HepG2 (cell line): ENCODE data around the gene CCNF. TPM values are rescaled to one million over a fixed set of nuclear protein-coding genes. Genes with fewer than 3 reads are reported as not detected.
A peak's percentile ranks its signal among the peaks of the same experiment; 100 is the strongest.

Experiments used
- FOXC1 ChIP-seq: sonication (generic); formaldehyde crosslinking; IDR thresholded peaks from 2 replicates; pipeline ENCODE4 v1.8.0; 2022; ENCODE audit warnings: mild to moderate bottlenecking, missing genetic modification reagents, borderline replicate concordance
- HNRNPLL ChIP-seq: fragments of 200-400 bp; formaldehyde crosslinking; IDR thresholded peaks from 2 replicates; pipeline ENCODE4 v1.6.1; 2017; ENCODE audit warnings: mild to moderate bottlenecking, low read depth, low read length; ENCODE audit not compliant: poor library complexity, severe bottlenecking
- LCORL ChIP-seq, 2 experiments: fragments of 450-650 bp in 1 of 2; sonication (generic) in 1 of 2; formaldehyde crosslinking in 1 of 2; IDR thresholded peaks; 2 replicates each; pipeline versions ENCODE4 v1.5.0 to v1.6.1; 2017 to 2020; ENCODE audit warnings: antibody characterized with exemption in 1 of 2, missing genetic modification reagents in 1 of 2
- MAZ ChIP-seq, 2 experiments: sonication (generic) in 1 of 2; formaldehyde crosslinking in 1 of 2; IDR thresholded peaks; 2 replicates each; pipeline versions ENCODE4 v1.5.0 to v1.6.1; 2012 to 2020; ENCODE audit warnings: low read depth in 2 of 2, mild to moderate bottlenecking in 2 of 2, borderline replicate concordance in 1 of 2, improper control_type of control experiment in 1 of 2, low read length in 1 of 2, missing genetic modification reagents in 1 of 2, moderate library complexity in 1 of 2
- SMARCC2 ChIP-seq: fragments of 450-650 bp; IDR thresholded peaks from 2 replicates; pipeline ENCODE4 v1.6.1; 2017; ENCODE audit warnings: antibody characterized with exemption, mild to moderate bottlenecking
- TEAD3 ChIP-seq: optimal IDR thresholded peaks from 2 replicates; pipeline ENCODE3; 2016; ENCODE audit warnings: borderline replicate concordance
- ZBTB20 ChIP-seq: sonication (generic); formaldehyde crosslinking; IDR thresholded peaks from 2 replicates; pipeline ENCODE4 v1.8.1; 2023; ENCODE audit warnings: missing genetic modification reagents, low read depth, mild to moderate bottlenecking, borderline replicate concordance
- ZBTB38 ChIP-seq: sonication (generic); formaldehyde crosslinking; IDR thresholded peaks from 2 replicates; pipeline ENCODE4 v1.5.1; 2020; ENCODE audit warnings: mild to moderate bottlenecking, missing genetic modification reagents
- ZFP36L2 ChIP-seq: sonication (generic); formaldehyde crosslinking; IDR thresholded peaks from 2 replicates; pipeline ENCODE4 v1.4.0; 2020; ENCODE audit warnings: missing genetic modification reagents
- ZGPAT ChIP-seq: IDR thresholded peaks from 2 replicates; pipeline ENCODE4 v1.6.1; 2016; ENCODE audit warnings: mild to moderate bottlenecking
- ZNF615 ChIP-seq: sonication (generic); formaldehyde crosslinking; IDR thresholded peaks from 2 replicates; pipeline ENCODE4 v1.5.0; 2020; ENCODE audit warnings: mild to moderate bottlenecking, missing genetic modification reagents, borderline replicate concordance
- ZNF687 ChIP-seq: sonication (generic); formaldehyde crosslinking; IDR thresholded peaks from 2 replicates; pipeline ENCODE4 v1.5.1; 2020; ENCODE audit warnings: mild to moderate bottlenecking, missing genetic modification reagents, moderate library complexity
- polyA plus RNA-seq, 8 experiments: library from polyadenylated mRNA; depleted of rRNA in 3 of 8; stranded (reverse) in 7 of 8; unstranded in 1 of 8; fragments of >200 nt; fragmentation: Illumina TruSeq in 4 of 8; extraction: Trizol in 4 of 8; gene quantifications; 2 replicates each; pipeline versions ENCODE4 v1.2.1 to v1.2.3, GENCODE V29; 2011 to 2016; ENCODE audit warnings: low read depth in 4 of 8, missing spikeins in 1 of 8, mixed read lengths in 1 of 8; ENCODE audit not compliant: insufficient read depth in 1 of 8
- total RNA-seq, 5 experiments: library from RNA; depleted of rRNA; stranded (reverse); fragments of >200 nt; fragmentation: Illumina TruSeq; extraction: Trizol; gene quantifications; 2 replicates each; pipeline ENCODE4 v1.2.3, GENCODE V29; 2016; ENCODE audit warnings: low read depth in 1 of 5
- TF ChIP-seq, protein P1 (sequence below): sonication (generic); formaldehyde crosslinking; IDR thresholded peaks from 2 replicates; pipeline ENCODE4 v1.5.0; 2020; ENCODE audit warnings: mild to moderate bottlenecking, missing genetic modification reagents
- TF ChIP-seq, protein P2 (sequence below): sonication (generic); formaldehyde crosslinking; IDR thresholded peaks from 2 replicates; pipeline ENCODE4 v1.5.0; 2020; ENCODE audit warnings: mild to moderate bottlenecking, missing genetic modification reagents, borderline replicate concordance

Gene CCNF
- total and polyA plus RNA-seq, 2 of the 13 experiments (the other 11 are each of a cell fraction or from before 2014, with no cell fraction given), result 6.4 to 22.8 TPM

DNA sequence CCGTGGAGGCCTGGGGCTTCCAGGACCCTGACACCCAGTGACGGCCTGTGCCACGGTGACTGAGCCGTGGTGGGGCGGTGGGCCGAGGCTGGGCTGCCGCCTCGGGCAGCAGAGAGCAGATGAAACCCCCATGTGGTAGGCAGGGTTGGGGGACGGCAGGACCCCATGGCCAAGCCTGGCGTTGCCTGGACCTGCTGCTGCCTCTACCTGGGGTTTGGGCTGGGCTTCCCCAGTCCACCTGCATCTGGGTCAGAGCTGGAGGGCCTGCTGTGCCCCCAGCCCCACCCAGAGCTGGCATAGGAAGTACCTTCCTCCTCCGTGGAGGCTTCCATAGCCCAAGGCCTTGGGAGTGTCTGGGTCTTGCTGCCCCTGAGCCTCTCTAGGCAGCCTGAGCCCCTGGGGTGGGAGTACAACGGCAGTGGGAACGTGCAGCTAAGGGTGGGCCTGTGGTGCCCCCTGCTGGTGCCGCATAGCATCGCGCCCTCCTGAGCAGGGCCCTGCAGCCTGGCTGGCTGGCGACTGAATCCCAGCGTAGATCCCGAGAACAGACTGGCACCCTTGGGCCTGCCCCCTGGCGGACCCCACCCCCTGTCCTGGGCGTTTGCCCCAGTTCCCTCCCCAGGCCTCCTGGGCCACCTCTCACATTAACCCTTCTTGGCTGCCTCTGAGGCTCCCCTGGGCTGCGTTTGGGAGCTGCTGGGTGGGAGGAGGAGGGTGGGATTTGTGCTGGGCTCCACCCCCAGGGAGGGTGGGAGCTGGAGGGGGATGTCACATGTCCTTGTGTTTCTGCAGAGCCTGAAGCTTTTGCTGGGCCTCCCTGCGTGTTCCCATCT lies 71.9 kb downstream of the CCNF start (continued):
- peak; percentile 73 for TF ChIP-seq ZNF687 (CRISPR knock-in tag)
- TF ChIP-seq, protein P1, sequence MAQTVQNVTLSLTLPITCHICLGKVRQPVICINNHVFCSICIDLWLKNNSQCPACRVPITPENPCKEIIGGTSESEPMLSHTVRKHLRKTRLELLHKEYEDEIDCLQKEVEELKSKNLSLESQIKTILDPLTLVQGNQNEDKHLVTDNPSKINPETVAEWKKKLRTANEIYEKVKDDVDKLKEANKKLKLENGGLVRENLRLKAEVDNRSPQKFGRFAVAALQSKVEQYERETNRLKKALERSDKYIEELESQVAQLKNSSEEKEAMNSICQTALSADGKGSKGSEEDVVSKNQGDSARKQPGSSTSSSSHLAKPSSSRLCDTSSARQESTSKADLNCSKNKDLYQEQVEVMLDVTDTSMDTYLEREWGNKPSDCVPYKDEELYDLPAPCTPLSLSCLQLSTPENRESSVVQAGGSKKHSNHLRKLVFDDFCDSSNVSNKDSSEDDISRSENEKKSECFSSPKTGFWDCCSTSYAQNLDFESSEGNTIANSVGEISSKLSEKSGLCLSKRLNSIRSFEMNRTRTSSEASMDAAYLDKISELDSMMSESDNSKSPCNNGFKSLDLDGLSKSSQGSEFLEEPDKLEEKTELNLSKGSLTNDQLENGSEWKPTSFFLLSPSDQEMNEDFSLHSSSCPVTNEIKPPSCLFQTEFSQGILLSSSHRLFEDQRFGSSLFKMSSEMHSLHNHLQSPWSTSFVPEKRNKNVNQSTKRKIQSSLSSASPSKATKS (CRISPR knock-in tag), result no peak
- TF ChIP-seq FOXC1 (CRISPR knock-in tag), result 0 out of 2 replicates have a peak, but pooled peaks have one; percentile 40
- no peak for TF ChIP-seq MAZ (IDR thresholded peaks at IDR 0.05; ENCODE audit: borderline replicate concordance, low read depth, low read length)
- peak; percentile 67; the same call in 1 of the 2 replicates for TF ChIP-seq MAZ (CRISPR knock-in tag; IDR thresholded peaks at IDR 0.05; ENCODE audit: low read depth)
- no peak for TF ChIP-seq SMARCC2
- no peak for TF ChIP-seq ZFP36L2 (CRISPR knock-in tag)
- 0 out of 2 replicates have a peak, but pooled peaks have one; percentile 38 for TF ChIP-seq ZGPAT (CRISPR knock-in tag)
- TF ChIP-seq TEAD3 (CRISPR knock-in tag), result peak; percentile 53
- TF ChIP-seq ZBTB20 (CRISPR knock-in tag), result peak; percentile 65; the same call in 1 of the 2 replicates
- no peak for TF ChIP-seq ZBTB38 (CRISPR knock-in tag)
- TF ChIP-seq, protein P2, sequence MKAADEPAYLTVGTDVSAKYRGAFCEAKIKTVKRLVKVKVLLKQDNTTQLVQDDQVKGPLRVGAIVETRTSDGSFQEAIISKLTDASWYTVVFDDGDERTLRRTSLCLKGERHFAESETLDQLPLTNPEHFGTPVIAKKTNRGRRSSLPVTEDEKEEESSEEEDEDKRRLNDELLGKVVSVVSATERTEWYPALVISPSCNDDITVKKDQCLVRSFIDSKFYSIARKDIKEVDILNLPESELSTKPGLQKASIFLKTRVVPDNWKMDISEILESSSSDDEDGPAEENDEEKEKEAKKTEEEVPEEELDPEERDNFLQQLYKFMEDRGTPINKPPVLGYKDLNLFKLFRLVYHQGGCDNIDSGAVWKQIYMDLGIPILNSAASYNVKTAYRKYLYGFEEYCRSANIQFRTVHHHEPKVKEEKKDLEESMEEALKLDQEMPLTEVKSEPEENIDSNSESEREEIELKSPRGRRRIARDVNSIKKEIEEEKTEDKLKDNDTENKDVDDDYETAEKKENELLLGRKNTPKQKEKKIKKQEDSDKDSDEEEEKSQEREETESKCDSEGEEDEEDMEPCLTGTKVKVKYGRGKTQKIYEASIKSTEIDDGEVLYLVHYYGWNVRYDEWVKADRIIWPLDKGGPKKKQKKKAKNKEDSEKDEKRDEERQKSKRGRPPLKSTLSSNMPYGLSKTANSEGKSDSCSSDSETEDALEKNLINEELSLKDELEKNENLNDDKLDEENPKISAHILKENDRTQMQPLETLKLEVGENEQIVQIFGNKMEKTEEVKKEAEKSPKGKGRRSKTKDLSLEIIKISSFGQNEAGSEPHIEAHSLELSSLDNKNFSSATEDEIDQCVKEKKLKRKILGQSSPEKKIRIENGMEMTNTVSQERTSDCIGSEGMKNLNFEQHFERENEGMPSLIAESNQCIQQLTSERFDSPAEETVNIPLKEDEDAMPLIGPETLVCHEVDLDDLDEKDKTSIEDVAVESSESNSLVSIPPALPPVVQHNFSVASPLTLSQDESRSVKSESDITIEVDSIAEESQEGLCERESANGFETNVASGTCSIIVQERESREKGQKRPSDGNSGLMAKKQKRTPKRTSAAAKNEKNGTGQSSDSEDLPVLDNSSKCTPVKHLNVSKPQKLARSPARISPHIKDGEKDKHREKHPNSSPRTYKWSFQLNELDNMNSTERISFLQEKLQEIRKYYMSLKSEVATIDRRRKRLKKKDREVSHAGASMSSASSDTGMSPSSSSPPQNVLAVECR, result peak; percentile 74; the same call in 1 of the 2 replicates
- peak; percentile 37 for TF ChIP-seq HNRNPLL
- TF ChIP-seq LCORL (IDR thresholded peaks at IDR 0.05), result no peak
- TF ChIP-seq LCORL (CRISPR knock-in tag; IDR thresholded peaks at IDR 0.05), result peak; percentile 74
- TF ChIP-seq ZNF615, result no peak
